ENCODE data around the gene ZNF76. TPM values are rescaled to one million over a fixed set of nuclear protein-coding genes. Genes with fewer than 3 reads are reported as not detected.

Gene ZNF76
- total RNA-seq, 2 donors from 2014 or later, result 39.5 to 75.5 TPM

GRCh38 chr6:35239581-35239980, 20.0 kb upstream of the ZNF76 start:
- no peaks in the 10 kb centered on the region for H3K9me3 ChIP-seq
- no peaks in the 10 kb centered on the region for H3K36me3 ChIP-seq
- H3K27ac ChIP-seq, result no peak overlapping the region
- no peak for DNase-seq (ENCODE audit: low spot score)
- no peak overlapping the region for H3K4me3 ChIP-seq
- intact Hi-C loops (cut with DNase I), result no loop called here
- no peaks in the 10 kb centered on the region for H3K27me3 ChIP-seq (replicated peaks; ENCODE audit: insufficient read depth)
- H3K4me1 ChIP-seq (replicated peaks), result peaks cover 4% of the 10 kb centered on the region
- no peak for TF ChIP-seq POLR2A (IDR thresholded peaks at IDR 0.05)
- TF ChIP-seq, protein P1, sequence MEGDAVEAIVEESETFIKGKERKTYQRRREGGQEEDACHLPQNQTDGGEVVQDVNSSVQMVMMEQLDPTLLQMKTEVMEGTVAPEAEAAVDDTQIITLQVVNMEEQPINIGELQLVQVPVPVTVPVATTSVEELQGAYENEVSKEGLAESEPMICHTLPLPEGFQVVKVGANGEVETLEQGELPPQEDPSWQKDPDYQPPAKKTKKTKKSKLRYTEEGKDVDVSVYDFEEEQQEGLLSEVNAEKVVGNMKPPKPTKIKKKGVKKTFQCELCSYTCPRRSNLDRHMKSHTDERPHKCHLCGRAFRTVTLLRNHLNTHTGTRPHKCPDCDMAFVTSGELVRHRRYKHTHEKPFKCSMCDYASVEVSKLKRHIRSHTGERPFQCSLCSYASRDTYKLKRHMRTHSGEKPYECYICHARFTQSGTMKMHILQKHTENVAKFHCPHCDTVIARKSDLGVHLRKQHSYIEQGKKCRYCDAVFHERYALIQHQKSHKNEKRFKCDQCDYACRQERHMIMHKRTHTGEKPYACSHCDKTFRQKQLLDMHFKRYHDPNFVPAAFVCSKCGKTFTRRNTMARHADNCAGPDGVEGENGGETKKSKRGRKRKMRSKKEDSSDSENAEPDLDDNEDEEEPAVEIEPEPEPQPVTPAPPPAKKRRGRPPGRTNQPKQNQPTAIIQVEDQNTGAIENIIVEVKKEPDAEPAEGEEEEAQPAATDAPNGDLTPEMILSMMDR (IDR thresholded peaks at IDR 0.05), result no peak
- TF ChIP-seq POLR2AphosphoS5 (IDR thresholded peaks at IDR 0.05), result no peak
- 76% methylated on average over 4 of the region's 4 CpGs for WGBS

GRCh38 chr6:35240838-35241801, 18.4 kb upstream of the ZNF76 start:
- Histone ChIP-seq H3K9me3 (no peaks in the 10 kb centered on the region), H3K27ac (no peak overlapping the region), H3K4me3 (no peak overlapping the region), H3K27me3 (replicated peaks; ENCODE audit: insufficient read depth) (no peaks in the 10 kb centered on the region), H3K4me1 (replicated peaks) (peaks cover 4% of the 10 kb centered on the region), H3K36me3 (no peaks in the 10 kb centered on the region)
- DNase-seq (ENCODE audit: low spot score), result peak; percentile 68
- 40% methylated on average over 12 of the region's 12 CpGs for WGBS
- TF ChIP-seq POLR2AphosphoS5 (IDR thresholded peaks at IDR 0.05) (no peak), POLR2A (IDR thresholded peaks at IDR 0.05) (no peak)
- TF ChIP-seq, protein P1 (IDR thresholded peaks at IDR 0.05), result peak; percentile 87 to 94 (median 94)
- intact Hi-C loops (cut with DNase I), result loop anchor here (2.0 to 5.0 kb wide), 2 partner anchors 92 to 254 kb away; no protein-coding TSS in a partner anchor

GRCh38 chr6:35242486-35242885, 17.0 kb upstream of the ZNF76 start:
- 90% methylated on average over 5 of the region's 5 CpGs for WGBS
- Histone ChIP-seq H3K27me3 (replicated peaks; ENCODE audit: insufficient read depth) (no peaks in the 10 kb centered on the region), H3K27ac (no peak overlapping the region), H3K9me3 (no peaks in the 10 kb centered on the region), H3K36me3 (no peaks in the 10 kb centered on the region), H3K4me3 (no peak overlapping the region), H3K4me1 (replicated peaks) (peaks cover 4% of the 10 kb centered on the region)
- intact Hi-C loops (cut with DNase I), result loop anchor here (5.0 kb wide), 1 partner anchor 255 kb away; no protein-coding TSS in a partner anchor
- TF ChIP-seq POLR2AphosphoS5 (IDR thresholded peaks at IDR 0.05) (no peak), POLR2A (IDR thresholded peaks at IDR 0.05) (no peak)
- TF ChIP-seq, protein P1 (IDR thresholded peaks at IDR 0.05), result no peak
- DNase-seq (ENCODE audit: low spot score), result no peak

DNA sequence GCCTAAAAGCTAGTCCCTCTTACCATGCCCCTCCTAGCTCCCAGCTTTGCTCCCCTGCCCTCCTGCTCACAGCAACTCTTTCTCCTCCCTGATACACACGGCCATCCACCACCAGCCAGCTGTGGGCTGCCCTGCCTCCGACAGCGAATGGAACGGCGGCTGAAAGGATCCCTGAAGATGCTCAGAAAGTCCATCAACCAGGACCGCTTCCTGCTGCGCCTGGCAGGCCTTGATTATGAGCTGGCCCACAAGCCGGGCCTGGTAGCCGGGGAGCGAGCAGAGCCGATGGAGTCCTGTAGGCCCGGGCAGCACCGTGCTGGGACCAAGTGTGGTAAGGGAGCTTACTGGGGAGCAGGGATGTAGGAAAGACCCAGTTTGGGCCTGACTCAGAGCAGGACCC, 16.6 kb upstream of the ZNF76 start:
- H3K27ac ChIP-seq, result no peak overlapping the region
- H3K27me3 ChIP-seq (replicated peaks; ENCODE audit: insufficient read depth), result no peaks in the 10 kb centered on the region
- no peak overlapping the region for H3K4me3 ChIP-seq
- TF ChIP-seq, protein P1 (IDR thresholded peaks at IDR 0.05), result no peak
- TF ChIP-seq POLR2A (IDR thresholded peaks at IDR 0.05) (no peak), POLR2AphosphoS5 (IDR thresholded peaks at IDR 0.05) (no peak)
- intact Hi-C loops (cut with DNase I), result loop anchor here (5.0 kb wide), 1 partner anchor 256 kb away; no protein-coding TSS in a partner anchor
- WGBS, result 93% methylated on average over 13 of the region's 13 CpGs
- peaks cover 4% of the 10 kb centered on the region for H3K4me1 ChIP-seq (replicated peaks)
- H3K9me3 ChIP-seq, result no peaks in the 10 kb centered on the region
- no peak for DNase-seq (ENCODE audit: low spot score)
- H3K36me3 ChIP-seq, result no peaks in the 10 kb centered on the region
